Mesothelial cell of epicardium (in vitro differentiated cells): Measurements from ENCODE around the gene PLA2G15. TPM values are rescaled to one million over a fixed set of nuclear protein-coding genes. Genes with fewer than 3 reads are reported as not detected.

Source experiments
- DNase-seq, 2 experiments: peaks; one replicate each; pipeline ENCODE4 v3.0.0; 2021; ENCODE audit warnings: low spot score in 2 of 2; ENCODE audit not compliant: unreplicated experiment in 2 of 2
- H3K27ac Mint-ChIP-seq: 2 replicates; pipeline ENCODE4 v1.8.0; 2021; ENCODE audit warnings: mixed read lengths
- H3K27me3 Mint-ChIP-seq: 2 replicates; pipeline ENCODE4 v1.8.0; 2021; ENCODE audit warnings: low read depth, mixed read lengths
- H3K36me3 Mint-ChIP-seq: 2 replicates; pipeline ENCODE4 v1.8.0; 2021; ENCODE audit warnings: mixed read lengths
- H3K4me1 Mint-ChIP-seq: 2 replicates; pipeline ENCODE4 v1.8.0; 2021; ENCODE audit warnings: mixed read lengths
- H3K4me3 Mint-ChIP-seq: 2 replicates; pipeline ENCODE4 v1.8.0; 2021; ENCODE audit warnings: mild to moderate bottlenecking, moderate library complexity, mixed read lengths
- H3K9me3 Mint-ChIP-seq: 2 replicates; pipeline ENCODE4 v1.8.0; 2021; ENCODE audit warnings: mixed read lengths
- CTCF ChIP-seq: fragments of 200-600 bp; sonication (generic); IDR thresholded peaks from one replicate; pipeline ENCODE4 v1.5.0; 2021; ENCODE audit warnings: antibody characterized with exemption; ENCODE audit not compliant: unreplicated experiment
- total RNA-seq: library from RNA; stranded (reverse); gene quantifications from 3 replicates; pipeline ENCODE4 v1.2.1, GENCODE V29; 2021

The PLA2G15 gene
- total RNA-seq, 1 donor from 2014 or later = 19.4 TPM

DNA sequence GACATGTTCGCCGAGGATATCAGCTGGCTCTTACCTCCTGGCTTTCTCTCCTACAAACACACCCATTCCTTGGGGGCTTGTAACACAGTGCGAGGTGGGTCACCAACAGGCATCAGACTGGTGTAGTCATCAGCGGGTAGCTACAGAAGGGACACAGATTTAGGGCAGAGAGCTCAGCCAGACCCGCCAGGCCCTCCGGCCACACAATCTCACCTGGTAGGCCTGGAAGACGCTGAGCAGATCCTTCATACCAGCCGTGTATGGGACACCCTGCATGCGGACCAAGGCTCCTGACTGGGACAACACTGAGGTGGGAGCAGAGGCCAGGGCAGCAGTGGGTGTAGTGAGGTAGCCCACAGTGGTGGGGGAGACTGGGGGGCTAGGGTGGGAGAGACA lies 15.0 kb upstream of the PLA2G15 start:
- no peak for DNase-seq
- peaks cover 17% of the 10 kb centered on the region for H3K27me3 Mint-ChIP-seq
- H3K4me3 Mint-ChIP-seq = no peak overlapping the region
- TF ChIP-seq CTCF = no peak
- H3K27ac Mint-ChIP-seq = no peak overlapping the region
- peaks cover 5% of the 10 kb centered on the region for H3K36me3 Mint-ChIP-seq
- no peaks in the 10 kb centered on the region for H3K9me3 Mint-ChIP-seq
- peaks cover 18% of the 10 kb centered on the region for H3K4me1 Mint-ChIP-seq

GRCh38 chr16:68230956-68231355 lies 14.2 kb upstream of the PLA2G15 start:
- peaks cover 5% of the 10 kb centered on the region for H3K36me3 Mint-ChIP-seq
- H3K4me3 Mint-ChIP-seq = no peak overlapping the region
- peaks cover 20% of the 10 kb centered on the region for H3K4me1 Mint-ChIP-seq
- H3K9me3 Mint-ChIP-seq = no peaks in the 10 kb centered on the region
- peaks cover 23% of the 10 kb centered on the region for H3K27me3 Mint-ChIP-seq
- no peak for TF ChIP-seq CTCF
- H3K27ac Mint-ChIP-seq = no peak overlapping the region
- no peak for DNase-seq

GRCh38 chr16:68231384-68232136 lies 13.6 kb upstream of the PLA2G15 start:
- DNase-seq = no peak
- no peaks in the 10 kb centered on the region for H3K9me3 Mint-ChIP-seq
- peaks cover 27% of the 10 kb centered on the region for H3K27me3 Mint-ChIP-seq
- H3K27ac Mint-ChIP-seq = no peak overlapping the region
- H3K36me3 Mint-ChIP-seq = peaks cover 5% of the 10 kb centered on the region
- no peak for TF ChIP-seq CTCF
- H3K4me3 Mint-ChIP-seq = no peak overlapping the region
- H3K4me1 Mint-ChIP-seq = peaks cover 24% of the 10 kb centered on the region

DNA sequence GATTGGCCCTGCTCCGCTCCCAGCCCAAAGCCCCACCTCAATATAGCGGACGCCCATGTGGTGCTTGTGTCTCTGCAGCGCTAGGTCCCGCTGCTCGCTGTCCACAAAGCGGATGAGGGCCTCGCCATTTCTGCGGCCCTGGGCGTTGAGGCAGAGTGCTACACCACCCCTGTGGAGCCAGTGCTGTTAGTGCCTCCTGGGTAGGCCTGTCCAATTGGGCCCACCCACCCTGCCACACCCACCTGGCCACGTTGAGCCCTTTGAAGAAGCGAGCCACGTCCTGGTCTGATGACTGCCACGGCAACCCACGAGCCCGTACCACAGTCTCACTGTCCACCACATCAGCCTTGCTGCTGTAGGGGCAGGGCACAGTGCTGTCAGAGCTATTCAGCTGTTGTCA lies 12.8 kb upstream of the PLA2G15 start:
- Mint-ChIP-seq H3K36me3 (peaks cover 5% of the 10 kb centered on the region), H3K27ac (no peak overlapping the region), H3K27me3 (peaks cover 31% of the 10 kb centered on the region), H3K4me1 (peaks cover 30% of the 10 kb centered on the region), H3K4me3 (no peak overlapping the region), H3K9me3 (no peaks in the 10 kb centered on the region)
- no peak for TF ChIP-seq CTCF
- DNase-seq = no peak

GRCh38 chr16:68233085-68233834 lies 11.9 kb upstream of the PLA2G15 start:
- peaks cover 34% of the 10 kb centered on the region for H3K4me1 Mint-ChIP-seq

More at GRCh38 chr16:68233085-68233834, 11.9 kb upstream of the PLA2G15 start:
- H3K36me3 Mint-ChIP-seq = peaks cover 5% of the 10 kb centered on the region
- peaks cover 31% of the 10 kb centered on the region for H3K27me3 Mint-ChIP-seq
- no peak overlapping the region for H3K27ac Mint-ChIP-seq
- no peak overlapping the region for H3K4me3 Mint-ChIP-seq
- no peak for TF ChIP-seq CTCF
- no peak for DNase-seq
- no peaks in the 10 kb centered on the region for H3K9me3 Mint-ChIP-seq
